Loucy (cell line): ENCODE measurements around the gene WASF3.

Experiments used
- H2AFZ ChIP-seq: fragments of 200-600 bp; sonication (generic); 2 replicates; pipeline ENCODE4 v1.6.0; 2016; ENCODE audit warnings: antibody characterized with exemption, mild to moderate bottlenecking, low read length, moderate library complexity
- H3F3A ChIP-seq: fragments of 200-600 bp; 2 replicates; pipeline ENCODE4 v1.6.0; 2016; ENCODE audit warnings: antibody characterized with exemption, low read depth, mild to moderate bottlenecking
- H3K27me3 ChIP-seq: fragments of 200-600 bp; sonication (generic); 2 replicates; pipeline ENCODE4 v1.6.1; 2014; ENCODE audit warnings: low read length, mild to moderate bottlenecking; ENCODE audit not compliant: insufficient read depth, poor library complexity, severe bottlenecking
- H3K36me3 ChIP-seq: fragments of 200-600 bp; sonication (generic); 2 replicates; pipeline ENCODE4 v1.6.1; 2016; ENCODE audit warnings: low read length; ENCODE audit not compliant: insufficient read depth
- H3K4me1 ChIP-seq: fragments of 200-600 bp; sonication (generic); 2 replicates; pipeline ENCODE4 v1.5.1; 2014; ENCODE audit warnings: low read length, mild to moderate bottlenecking; ENCODE audit not compliant: insufficient read depth, poor library complexity, severe bottlenecking
- H3K4me2 ChIP-seq: fragments of 200-600 bp; sonication (generic); 2 replicates; pipeline ENCODE4 v1.6.0; 2014; ENCODE audit warnings: antibody characterized with exemption, low read length, low read depth, mild to moderate bottlenecking; ENCODE audit not compliant: poor library complexity, severe bottlenecking
- H3K4me3 ChIP-seq: fragments of 200-600 bp; sonication (generic); 2 replicates; pipeline ENCODE4 v1.5.1; 2014; ENCODE audit warnings: low read length, mild to moderate bottlenecking, mixed read lengths; ENCODE audit not compliant: poor library complexity, severe bottlenecking
- H3K79me2 ChIP-seq: fragments of 200-600 bp; sonication (generic); 2 replicates; pipeline ENCODE4 v1.6.1; 2014; ENCODE audit warnings: low read length; ENCODE audit not compliant: insufficient read depth
- H3K9ac ChIP-seq: fragments of 200-600 bp; sonication (generic); 2 replicates; pipeline ENCODE4 v1.6.0; 2014; ENCODE audit warnings: mild to moderate bottlenecking, low read depth, low read length, moderate library complexity; ENCODE audit not compliant: poor library complexity, severe bottlenecking
- H3K9me2 ChIP-seq: fragments of 200-600 bp; sonication (generic); replicated peaks from 2 replicates; pipeline ENCODE4 v1.6.1; 2016; ENCODE audit warnings: low read depth, low read length, mixed read lengths
- H3K9me3 ChIP-seq: fragments of 200-600 bp; sonication (generic); 2 replicates; pipeline ENCODE4 v1.6.1; 2014; ENCODE audit warnings: mild to moderate bottlenecking, antibody characterized with exemption, low read length, low read depth; ENCODE audit not compliant: insufficient read depth
- H4K20me1 ChIP-seq: fragments of 200-600 bp; sonication (generic); 2 replicates; pipeline ENCODE4 v1.6.0; 2014; ENCODE audit warnings: antibody characterized with exemption, low read length, mild to moderate bottlenecking; ENCODE audit not compliant: insufficient read depth, poor library complexity, severe bottlenecking
- CTCF ChIP-seq: fragments of 200-600 bp; sonication (generic); conservative IDR thresholded peaks from 2 replicates; pipeline ENCODE4 v1.5.1; 2014; ENCODE audit warnings: mild to moderate bottlenecking, antibody characterized with exemption, low read length
- EZH2phosphoT487 ChIP-seq: fragments of 200-600 bp; IDR thresholded peaks from 2 replicates; pipeline ENCODE4 v1.6.1; 2018; ENCODE audit warnings: antibody characterized with exemption, mild to moderate bottlenecking, moderate library complexity, borderline replicate concordance

The WASF3 gene

DNA sequence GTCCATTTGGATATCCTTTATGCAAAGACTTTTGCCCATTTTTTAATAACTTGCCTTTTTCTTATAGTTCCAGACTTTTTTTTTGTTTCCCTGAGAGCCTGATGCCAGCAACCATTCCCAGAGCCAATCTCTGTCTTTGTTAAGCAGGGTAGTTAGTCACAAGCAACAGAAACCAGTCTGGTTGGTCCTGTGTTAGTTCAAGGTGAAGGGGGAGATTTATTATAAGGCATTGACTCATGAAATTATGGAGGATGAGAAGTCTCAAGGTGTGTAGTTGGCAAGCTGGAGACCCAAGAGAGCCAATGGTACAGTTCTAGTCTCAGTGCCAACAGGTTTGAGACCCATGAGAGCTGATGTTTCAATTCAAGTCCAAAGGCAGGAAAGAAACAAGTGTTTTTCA is 170.2 kb downstream of the WASF3 start:
- no peak for TF ChIP-seq EZH2phosphoT487
- Histone ChIP-seq H3K9ac (no peak overlapping the region), H3K4me3 (no peak overlapping the region), H2AFZ (no peak overlapping the region), H3K4me1 (peaks cover 8% of the 10 kb centered on the region), H4K20me1 (no peaks in the 10 kb centered on the region), H3K36me3 (no peaks in the 10 kb centered on the region), H3K79me2 (no peaks in the 10 kb centered on the region), H3K4me2 (no peak overlapping the region), H3F3A (no peaks in the 10 kb centered on the region), H3K9me2 (no peaks in the 10 kb centered on the region), H3K27me3 (no peaks in the 10 kb centered on the region), H3K9me3 (no peaks in the 10 kb centered on the region)

DNA sequence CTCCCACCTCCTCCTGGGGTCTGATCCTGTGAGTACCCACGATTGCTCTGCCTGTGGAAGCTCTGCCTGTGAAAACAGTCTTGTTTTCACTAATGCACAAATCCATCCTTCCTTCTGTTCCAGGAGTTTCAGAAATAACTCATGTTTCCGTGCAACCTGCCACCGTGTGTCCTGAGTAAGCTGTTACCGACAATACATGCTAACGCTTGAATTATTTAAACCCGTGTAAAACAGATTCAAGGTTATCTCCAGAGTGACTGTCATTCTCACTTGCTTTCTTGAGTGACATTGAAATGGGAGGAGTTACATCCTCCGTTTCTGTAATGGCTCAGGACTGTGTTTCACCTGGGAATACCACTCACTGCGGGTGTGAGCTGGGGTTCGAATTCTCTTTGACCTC is 178.2 kb downstream of the WASF3 start:
- Histone ChIP-seq H3K27me3 (no peaks in the 10 kb centered on the region), H3K9me2 (no peaks in the 10 kb centered on the region), H3K9ac (no peak overlapping the region), H2AFZ (no peak overlapping the region), H3K4me1 (no peaks in the 10 kb centered on the region), H4K20me1 (no peaks in the 10 kb centered on the region), H3K4me3 (no peak overlapping the region), H3K4me2 (no peak overlapping the region), H3K36me3 (no peaks in the 10 kb centered on the region), H3F3A (no peaks in the 10 kb centered on the region), H3K9me3 (peaks cover 6% of the 10 kb centered on the region), H3K79me2 (no peaks in the 10 kb centered on the region)
- TF ChIP-seq CTCF (no peak), EZH2phosphoT487 (no peak)
